Activated naive CD4-positive, alpha-beta T cell treated with anti-CD3 and anti-CD28 coated beads for 36 hours (primary cell): ENCODE measurements around the gene APBB2. TPM values are rescaled to one million over a fixed set of nuclear protein-coding genes. Genes with fewer than 3 reads are reported as not detected.
"Not testable (repeated sequence)": the region's sequence is repeated elsewhere in the genome, so short reads cannot be mapped to it uniquely, and the experiment has no call there.

Experiments
- CTCF ChIA-PET: fragments of 350-600 bp; sonication (Branson Sonifier 250); formaldehyde crosslinking; loops from one replicate; lab custom pipeline; 2021; ENCODE audit warnings: antibody characterized with exemption; lab: Charles Lee
- DNase-seq: peaks from one replicate; pipeline ENCODE4 v3.0.0-alpha.2; 2020
- H3K27ac Mint-ChIP-seq: one replicate; pipeline ENCODE4 v1.8.0; 2021; ENCODE audit warnings: mild to moderate bottlenecking, mixed read lengths
- H3K27me3 Mint-ChIP-seq: one replicate; pipeline ENCODE4 v1.8.0; 2021; ENCODE audit warnings: low read depth, mixed read lengths
- H3K36me3 Mint-ChIP-seq: one replicate; pipeline ENCODE4 v1.8.0; 2021; ENCODE audit warnings: low read depth, mixed read lengths
- H3K4me1 Mint-ChIP-seq: one replicate; pipeline ENCODE4 v1.8.0; 2021; ENCODE audit warnings: low read depth, mixed read lengths
- H3K4me3 Mint-ChIP-seq: one replicate; pipeline ENCODE4 v1.8.0; 2021; ENCODE audit warnings: mild to moderate bottlenecking, moderate library complexity, mixed read lengths
- H3K9me3 Mint-ChIP-seq: one replicate; pipeline ENCODE4 v1.8.0; 2021; ENCODE audit warnings: mixed read lengths
- intact Hi-C: fragments of 100-400 bp; cut with micrococcal nuclease; formaldehyde crosslinking; loops from one replicate; pipeline ENCODE4 v1.15.1; 2023
- total RNA-seq, 2 experiments: library from RNA; stranded (reverse); gene quantifications; one replicate each; pipeline ENCODE4 v1.2.3, GENCODE V29; 2021

The APBB2 gene
- total RNA-seq, 2 experiments from 2014 or later, result 4.5 to 4.8 TPM

DNA sequence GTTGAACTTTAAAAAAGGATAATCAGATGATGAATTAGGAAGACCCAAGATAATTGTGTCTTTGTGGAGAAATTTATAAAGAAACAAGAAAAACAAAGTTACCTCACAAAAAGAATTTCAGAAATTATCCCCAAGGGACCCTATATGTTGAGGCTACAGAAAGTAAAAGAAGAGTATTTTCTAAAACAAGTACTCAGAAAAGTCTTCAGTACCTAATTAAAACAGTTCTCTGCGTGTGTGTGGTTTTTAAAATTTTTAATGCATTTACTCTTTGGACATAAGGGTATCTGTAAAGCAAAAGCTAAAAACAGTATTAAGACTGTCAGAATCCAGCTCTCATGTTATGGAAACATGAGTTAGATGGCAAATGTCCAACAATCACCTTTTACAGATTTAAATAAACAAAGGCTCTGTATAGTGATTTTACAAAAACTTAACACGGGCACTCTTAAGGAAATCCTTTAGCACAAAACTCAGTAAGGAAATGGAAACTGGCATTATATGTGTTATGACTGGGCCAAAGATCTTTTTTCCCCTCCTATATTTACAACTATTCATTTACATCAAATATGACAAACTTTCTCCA is 277.1 kb downstream of the APBB2 start:
- no peak overlapping the region for H3K27ac Mint-ChIP-seq
- no peaks in the 10 kb centered on the region for H3K36me3 Mint-ChIP-seq
- no peaks in the 10 kb centered on the region for H3K4me1 Mint-ChIP-seq
- intact Hi-C loops, result no loop called here
- H3K27me3 Mint-ChIP-seq, result no peaks in the 10 kb centered on the region
- CTCF ChIA-PET, result interaction anchor here (1.1 to 2.5 kb wide), 3 partner anchors 10 to 15 kb away, joined by 4 to 13 read pairs (median 10); no protein-coding TSS in a partner anchor
- no peaks in the 10 kb centered on the region for H3K9me3 Mint-ChIP-seq
- no peak for DNase-seq
- H3K4me3 Mint-ChIP-seq, result no peak overlapping the region

DNA sequence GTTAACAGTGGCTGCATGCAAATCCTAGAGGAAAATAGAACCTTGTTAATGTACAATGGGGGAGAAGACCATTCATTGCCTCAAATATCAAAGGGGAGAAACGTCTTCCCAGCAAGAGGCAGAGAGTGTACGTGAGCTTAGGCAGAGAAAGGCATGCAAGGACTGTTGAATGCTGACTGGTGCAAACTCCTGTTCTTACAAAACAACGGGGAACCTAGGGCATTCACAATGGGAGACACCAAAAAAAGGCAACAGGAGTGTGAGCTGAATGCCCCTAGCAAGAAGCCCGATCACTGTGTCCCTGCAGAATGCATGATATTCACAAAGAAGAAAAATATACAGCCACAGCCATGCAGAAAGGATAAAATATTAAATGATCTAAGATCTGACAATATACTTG is 279.7 kb downstream of the APBB2 start:
- H3K27me3 Mint-ChIP-seq, result no peaks in the 10 kb centered on the region

GRCh38 chr4:40933272-40934053 is 280.9 kb downstream of the APBB2 start:
- H3K36me3 Mint-ChIP-seq, result no peaks in the 10 kb centered on the region
- intact Hi-C loops, result no loop called here
- no peaks in the 10 kb centered on the region for H3K4me1 Mint-ChIP-seq
- DNase-seq, result no peak
- no peak overlapping the region for H3K4me3 Mint-ChIP-seq
- no peak overlapping the region for H3K27ac Mint-ChIP-seq
- H3K9me3 Mint-ChIP-seq, result no peaks in the 10 kb centered on the region
- CTCF ChIA-PET, result interaction anchor here (0.6 kb wide), 1 partner anchor 56 kb away, joined by 3 read pairs; no protein-coding TSS in a partner anchor
- H3K27me3 Mint-ChIP-seq, result no peaks in the 10 kb centered on the region

More for the DNA sequence above, 279.7 kb downstream of the APBB2 start:
- DNase-seq, result no peak
- H3K4me1 Mint-ChIP-seq, result no peaks in the 10 kb centered on the region
- no peaks in the 10 kb centered on the region for H3K36me3 Mint-ChIP-seq
- H3K27ac Mint-ChIP-seq, result no peak overlapping the region
- CTCF ChIA-PET, result no interaction called here
- H3K9me3 Mint-ChIP-seq, result no peaks in the 10 kb centered on the region
- intact Hi-C loops, result no loop called here
- no peak overlapping the region for H3K4me3 Mint-ChIP-seq

DNA sequence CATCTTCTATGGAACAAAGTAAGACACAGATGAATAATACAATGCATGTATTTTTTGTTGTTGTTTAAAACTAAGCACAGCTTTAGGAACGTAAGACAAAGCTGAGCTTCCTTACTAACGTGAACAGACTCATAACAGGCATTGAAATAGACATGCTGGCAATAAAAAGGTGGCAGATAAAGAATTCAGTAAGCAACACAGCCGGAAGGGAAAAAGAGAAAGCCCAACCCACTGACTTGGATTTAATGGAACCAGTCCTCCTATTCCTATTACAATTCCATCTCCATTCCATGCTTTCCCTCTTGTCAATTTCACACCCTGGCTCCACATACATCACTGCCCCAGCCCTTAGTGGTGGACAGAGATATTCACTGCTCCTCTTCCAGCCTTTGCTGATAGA is 282.5 kb downstream of the APBB2 start:
- H3K27ac Mint-ChIP-seq, result no peak overlapping the region
- H3K4me1 Mint-ChIP-seq, result peaks cover 6% of the 10 kb centered on the region
- intact Hi-C loops, result no loop called here
- H3K4me3 Mint-ChIP-seq, result no peak overlapping the region
- no peaks in the 10 kb centered on the region for H3K36me3 Mint-ChIP-seq
- no peaks in the 10 kb centered on the region for H3K9me3 Mint-ChIP-seq
- CTCF ChIA-PET, result no interaction called here
- DNase-seq, result no peak
- H3K27me3 Mint-ChIP-seq, result peaks cover 8% of the 10 kb centered on the region

DNA sequence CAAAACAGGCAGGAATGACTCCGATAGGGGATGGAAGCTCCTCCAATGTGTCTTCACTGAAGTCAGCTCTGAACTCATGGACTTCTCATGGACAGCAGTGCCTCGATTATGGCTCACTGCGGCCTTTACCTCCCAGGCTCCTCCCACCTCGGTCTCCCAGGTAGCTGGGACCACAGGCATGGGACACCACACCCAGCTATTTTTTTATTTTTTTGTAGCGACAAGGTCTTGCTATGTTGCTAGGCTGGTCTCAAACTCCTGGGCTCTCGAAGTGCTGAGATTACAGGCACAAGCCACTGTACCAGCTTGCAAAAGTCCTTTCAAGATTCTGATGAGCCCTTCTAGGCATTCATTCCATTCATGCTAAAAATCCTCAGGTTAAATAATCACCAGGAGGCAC is 283.1 kb downstream of the APBB2 start:
- CTCF ChIA-PET, result interaction anchor here (0.6 kb wide), 1 partner anchor 87 kb away, joined by 3 read pairs; no protein-coding TSS in a partner anchor
- no peaks in the 10 kb centered on the region for H3K36me3 Mint-ChIP-seq
- intact Hi-C loops, result no loop called here

DNA sequence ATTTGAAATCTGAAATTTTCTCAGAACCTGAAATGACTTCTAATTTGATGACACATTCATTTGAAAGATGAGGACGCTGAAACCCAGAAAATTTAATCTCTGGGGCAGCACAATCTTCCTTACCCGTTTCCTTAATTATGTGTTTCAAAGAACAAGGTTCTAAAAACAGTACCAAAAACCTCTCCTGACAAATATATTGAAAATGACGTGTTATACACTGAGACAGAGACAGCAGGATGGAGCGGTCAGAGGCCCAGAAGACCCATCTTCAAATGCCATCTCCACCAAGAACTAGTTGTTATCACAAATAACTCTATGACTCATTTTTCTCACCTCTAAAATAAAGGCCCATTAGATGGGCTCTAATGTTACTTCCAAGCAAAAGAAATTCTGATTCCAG is 287.3 kb downstream of the APBB2 start:
- no peak overlapping the region for H3K4me3 Mint-ChIP-seq
- no peaks in the 10 kb centered on the region for H3K9me3 Mint-ChIP-seq
- H3K4me1 Mint-ChIP-seq, result peaks cover 10% of the 10 kb centered on the region
- CTCF ChIA-PET, result interaction anchor here (1.1 to 9.6 kb wide), 8 partner anchors 9 to 290 kb away, joined by 3 to 102 read pairs (median 10); partner anchors contain the start of gene APBB2
- H3K36me3 Mint-ChIP-seq, result no peaks in the 10 kb centered on the region
- no peak for DNase-seq
- no peak overlapping the region for H3K27ac Mint-ChIP-seq
- H3K27me3 Mint-ChIP-seq, result peaks cover 11% of the 10 kb centered on the region
- intact Hi-C loops, result loop anchor here (1.0 to 10.0 kb wide), 4 partner anchors 287 to 958 kb away; partner anchors contain the start of gene APBB2

More for the DNA sequence above, 283.1 kb downstream of the APBB2 start:
- H3K27ac Mint-ChIP-seq, result no peak overlapping the region
- H3K4me1 Mint-ChIP-seq, result peaks cover 6% of the 10 kb centered on the region
- no peak overlapping the region for H3K4me3 Mint-ChIP-seq
- no peak for DNase-seq
- no peaks in the 10 kb centered on the region for H3K9me3 Mint-ChIP-seq
- H3K27me3 Mint-ChIP-seq, result peaks cover 11% of the 10 kb centered on the region

GRCh38 chr4:40924793-40925117 is 289.6 kb downstream of the APBB2 start:
- H3K27me3 Mint-ChIP-seq, result peaks cover 11% of the 10 kb centered on the region
- no peak overlapping the region for H3K27ac Mint-ChIP-seq
- intact Hi-C loops, result loop anchor here (1.0 to 10.0 kb wide), 6 partner anchors 15 to 960 kb away; no protein-coding TSS in a partner anchor
- CTCF ChIA-PET, result interaction anchor here (0.6 to 9.6 kb wide), 25 partner anchors 9 to 347 kb away, joined by 3 to 102 read pairs (median 5); partner anchors contain the start of gene APBB2
- H3K4me3 Mint-ChIP-seq, result no peak overlapping the region
- no peak for DNase-seq
- peaks cover 10% of the 10 kb centered on the region for H3K4me1 Mint-ChIP-seq
- no peaks in the 10 kb centered on the region for H3K36me3 Mint-ChIP-seq
- peaks cover 3% of the 10 kb centered on the region for H3K9me3 Mint-ChIP-seq

GRCh38 chr4:40924096-40924792 is 290.1 kb downstream of the APBB2 start:
- CTCF ChIA-PET, result interaction anchor here (0.6 to 9.6 kb wide), 25 partner anchors 9 to 1559 kb away, joined by 3 to 102 read pairs (median 4); partner anchors contain the start of gene APBB2
- peak; percentile 92 for DNase-seq
- intact Hi-C loops, result loop anchor here (1.0 to 10.0 kb wide), 5 partner anchors 15 to 961 kb away; no protein-coding TSS in a partner anchor
- Mint-ChIP-seq H3K27ac (peak overlapping the region; percentile 72), H3K4me1 (peaks cover 10% of the 10 kb centered on the region), H3K9me3 (peaks cover 3% of the 10 kb centered on the region), H3K4me3 (no peak overlapping the region), H3K36me3 (no peaks in the 10 kb centered on the region), H3K27me3 (peaks cover 11% of the 10 kb centered on the region)

GRCh38 chr4:40923316-40924095 is 290.8 kb downstream of the APBB2 start:
- H3K9me3 Mint-ChIP-seq, result peaks cover 3% of the 10 kb centered on the region
- no peak for DNase-seq
- no peak overlapping the region for H3K4me3 Mint-ChIP-seq
- intact Hi-C loops, result loop anchor here (1.0 to 10.0 kb wide), 5 partner anchors 14 to 961 kb away; no protein-coding TSS in a partner anchor
- CTCF ChIA-PET, result interaction anchor here (0.6 to 9.6 kb wide), 14 partner anchors 8 to 293 kb away, joined by 3 to 102 read pairs (median 10); partner anchors contain the start of gene APBB2
- H3K4me1 Mint-ChIP-seq, result peaks cover 10% of the 10 kb centered on the region
- H3K36me3 Mint-ChIP-seq, result no peaks in the 10 kb centered on the region
- H3K27me3 Mint-ChIP-seq, result peaks cover 11% of the 10 kb centered on the region
- H3K27ac Mint-ChIP-seq, result no peak overlapping the region

- not testable (repeated sequence) for H3K27ac Mint-ChIP-seq, H3K27me3 Mint-ChIP-seq, H3K9me3 Mint-ChIP-seq, H3K4me3 Mint-ChIP-seq, H3K36me3 Mint-ChIP-seq, DNase-seq
- peaks cover 21% of the 10 kb centered on the region for H3K4me1 Mint-ChIP-seq
- CTCF ChIA-PET, result interaction anchor here (0.7 to 9.6 kb wide), 2 partner anchors 10 to 13 kb away, joined by 3 to 102 read pairs; no protein-coding TSS in a partner anchor
- intact Hi-C loops, result loop anchor here (10.0 kb wide), 1 partner anchor 965 kb away; no protein-coding TSS in a partner anchor
These were observed 294.4 kb downstream of the APBB2 start for GRCh38 chr4:40919976-40920375.

DNA sequence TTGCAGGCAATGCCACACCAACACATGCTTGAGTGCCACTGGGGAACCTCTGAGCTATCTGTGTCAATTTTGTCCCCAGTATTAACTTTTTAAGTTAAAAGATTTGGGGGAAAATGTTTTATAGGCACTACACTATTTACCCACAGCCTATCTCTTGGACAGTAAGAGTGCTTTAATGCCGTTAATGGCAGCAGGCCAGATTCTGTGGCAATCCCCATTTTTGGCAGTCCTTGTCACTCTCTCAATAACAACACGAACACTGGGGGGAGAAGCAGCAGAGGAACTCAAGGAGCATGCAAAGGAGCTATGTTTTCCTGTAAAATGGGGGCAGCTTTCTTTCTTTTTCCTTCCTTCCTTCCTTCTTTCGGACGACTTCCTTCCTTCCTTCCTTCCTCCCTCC is 296.0 kb downstream of the APBB2 start:
- no peak for DNase-seq
- Mint-ChIP-seq H3K4me1 (peaks cover 24% of the 10 kb centered on the region), H3K27ac (no peak overlapping the region), H3K27me3 (no peaks in the 10 kb centered on the region), H3K4me3 (no peak overlapping the region), H3K9me3 (peaks cover 3% of the 10 kb centered on the region), H3K36me3 (no peaks in the 10 kb centered on the region)
- CTCF ChIA-PET, result interaction anchor here (1.4 to 2.1 kb wide), 3 partner anchors 10 to 22 kb away, joined by 4 to 9 read pairs (median 9); no protein-coding TSS in a partner anchor
- intact Hi-C loops, result no loop called here
